CD8-positive, alpha-beta memory T cell (primary cell): ENCODE data around the gene METTL16. TPM values are rescaled to one million over a fixed set of nuclear protein-coding genes. Genes with fewer than 3 reads are reported as not detected.

Experiments used
- CTCF ChIA-PET: fragments of 350-600 bp; sonication (Branson Sonifier 250); formaldehyde crosslinking; loops from one replicate; lab custom pipeline; 2021; ENCODE audit warnings: antibody characterized with exemption; lab: Charles Lee
- POLR2A ChIA-PET: fragments of 350-600 bp; sonication (Branson Sonifier 250); formaldehyde crosslinking; loops from one replicate; lab custom pipeline; 2021; ENCODE audit warnings: antibody characterized with exemption; lab: Charles Lee
- DNase-seq, 5 donors: peaks; one replicate each; pipeline versions ENCODE4 v3.0.0 to v3.0.0-alpha.2; 2020 to 2022; ENCODE audit warnings: mixed read lengths in 1 of 5
- H3K27ac ChIP-seq: one replicate; pipeline ENCODE4 v1.7.0; 2013; ENCODE audit warnings: low read depth, mild to moderate bottlenecking, low read length, moderate library complexity
- H3K27me3 ChIP-seq: 2 replicates; pipeline ENCODE4 v1.7.0; 2013; ENCODE audit warnings: low read length, mild to moderate bottlenecking; ENCODE audit not compliant: insufficient read depth, poor library complexity, severe bottlenecking
- H3K36me3 ChIP-seq: 2 replicates; pipeline ENCODE4 v1.7.0; 2013; ENCODE audit warnings: mild to moderate bottlenecking, low read length, moderate library complexity; ENCODE audit not compliant: insufficient read depth
- H3K4me1 ChIP-seq: 2 replicates; pipeline ENCODE4 v1.7.0; 2013; ENCODE audit warnings: mild to moderate bottlenecking, low read length, moderate library complexity; ENCODE audit not compliant: insufficient read depth
- H3K4me3 ChIP-seq: 2 replicates; pipeline ENCODE4 v1.7.0; 2013; ENCODE audit warnings: mild to moderate bottlenecking, low read length
- H3K9me3 ChIP-seq: 2 replicates; pipeline ENCODE4 v1.7.0; 2013; ENCODE audit warnings: mild to moderate bottlenecking, low read length
- H3K27ac Mint-ChIP-seq, 8 donors: one replicate each; pipeline ENCODE4 v1.8.0; 2020 to 2021; ENCODE audit warnings: mixed read lengths in 8 of 8, mild to moderate bottlenecking in 6 of 8, inconsistent platforms in 3 of 8, moderate library complexity in 3 of 8
- H3K27me3 Mint-ChIP-seq, 2 donors: one replicate each; pipeline ENCODE4 v1.8.0; 2020 to 2021; ENCODE audit warnings: mixed read lengths in 2 of 2, mild to moderate bottlenecking in 1 of 2, moderate library complexity in 1 of 2
- H3K36me3 Mint-ChIP-seq, 3 donors: one replicate each; pipeline ENCODE4 v1.8.0; 2020 to 2021; ENCODE audit warnings: mixed read lengths in 3 of 3, inconsistent platforms in 1 of 3, mild to moderate bottlenecking in 1 of 3
- H3K4me1 Mint-ChIP-seq, 3 donors: one replicate each; pipeline ENCODE4 v1.8.0; 2020 to 2021; ENCODE audit warnings: mixed read lengths in 3 of 3, inconsistent platforms in 1 of 3, mild to moderate bottlenecking in 1 of 3
- H3K4me3 Mint-ChIP-seq, 7 donors: one replicate each; pipeline ENCODE4 v1.8.0; 2020 to 2021; ENCODE audit warnings: mixed read lengths in 7 of 7, mild to moderate bottlenecking in 6 of 7, moderate library complexity in 4 of 7, inconsistent platforms in 2 of 7
- H3K9me3 Mint-ChIP-seq, 5 donors: one replicate each; pipeline ENCODE4 v1.8.0; 2020 to 2022; ENCODE audit warnings: mixed read lengths in 5 of 5, mild to moderate bottlenecking in 3 of 5, moderate library complexity in 2 of 5, inconsistent platforms in 1 of 5
- polyA plus RNA-seq: library from polyadenylated mRNA; unstranded; fragments of 300-500 nt; fragmentation: Illumina TruSeq; gene quantifications from one replicate; pipeline ENCODE4 v1.2.3, GENCODE V29; 2021
- total RNA-seq, 2 experiments: library from RNA; stranded (reverse); gene quantifications; one replicate each; pipeline ENCODE4 v1.2.3, GENCODE V29; 2021

Gene METTL16
- total and polyA plus RNA-seq, 3 experiments from 2014 or later: 30.3 to 72.0 (median 67.2) TPM

DNA sequence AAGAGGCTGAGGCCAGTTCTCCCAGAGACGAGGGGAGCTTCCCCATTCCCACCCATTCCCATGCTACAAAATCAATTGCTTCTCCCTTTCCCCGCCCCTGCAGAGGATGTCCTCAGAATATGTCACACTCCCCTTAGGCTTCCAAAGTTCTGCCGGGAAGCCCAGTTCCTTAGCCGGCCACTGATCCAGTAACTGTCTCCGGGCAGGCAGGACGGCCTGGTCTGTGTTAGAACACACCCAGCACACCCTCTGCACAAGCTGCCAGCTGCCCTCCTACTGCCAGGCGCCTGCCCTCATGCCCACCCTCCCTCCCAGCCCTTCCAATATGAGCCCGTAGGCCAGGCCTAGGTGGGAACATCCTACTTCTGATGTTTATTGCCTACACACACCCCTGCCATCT is 143.3 kb downstream of the METTL16 start:
- H3K4me3 ChIP-seq: no peak overlapping the region
- H3K9me3 Mint-ChIP-seq: no peaks in the 10 kb centered on the region
- ChIA-PET POLR2A (interaction anchor here (0.5 kb wide), 1 partner anchor 1624 kb away, joined by 9 read pairs; no protein-coding TSS in a partner anchor), CTCF (interaction anchor here (1.2 to 3.4 kb wide), 2 partner anchors 14 to 49 kb away, joined by 3 to 14 read pairs; no protein-coding TSS in a partner anchor)
- no peaks in the 10 kb centered on the region for H3K36me3 ChIP-seq
- H3K27ac ChIP-seq: no peak overlapping the region
- peaks cover 0 to 70% (median 0%) of the 10 kb centered on the region in 3 donors for H3K36me3 Mint-ChIP-seq
- no peaks in the 10 kb centered on the region for H3K27me3 Mint-ChIP-seq
- no peaks in the 10 kb centered on the region for H3K27me3 ChIP-seq
- H3K4me1 ChIP-seq: no peaks in the 10 kb centered on the region
- H3K9me3 ChIP-seq: no peaks in the 10 kb centered on the region
- no peaks in the 10 kb centered on the region for H3K4me1 Mint-ChIP-seq
- no peak for DNase-seq
- H3K4me3 Mint-ChIP-seq: no peak overlapping the region
- peak overlapping the region in 1 of 8 donors; percentile 61 for H3K27ac Mint-ChIP-seq

DNA sequence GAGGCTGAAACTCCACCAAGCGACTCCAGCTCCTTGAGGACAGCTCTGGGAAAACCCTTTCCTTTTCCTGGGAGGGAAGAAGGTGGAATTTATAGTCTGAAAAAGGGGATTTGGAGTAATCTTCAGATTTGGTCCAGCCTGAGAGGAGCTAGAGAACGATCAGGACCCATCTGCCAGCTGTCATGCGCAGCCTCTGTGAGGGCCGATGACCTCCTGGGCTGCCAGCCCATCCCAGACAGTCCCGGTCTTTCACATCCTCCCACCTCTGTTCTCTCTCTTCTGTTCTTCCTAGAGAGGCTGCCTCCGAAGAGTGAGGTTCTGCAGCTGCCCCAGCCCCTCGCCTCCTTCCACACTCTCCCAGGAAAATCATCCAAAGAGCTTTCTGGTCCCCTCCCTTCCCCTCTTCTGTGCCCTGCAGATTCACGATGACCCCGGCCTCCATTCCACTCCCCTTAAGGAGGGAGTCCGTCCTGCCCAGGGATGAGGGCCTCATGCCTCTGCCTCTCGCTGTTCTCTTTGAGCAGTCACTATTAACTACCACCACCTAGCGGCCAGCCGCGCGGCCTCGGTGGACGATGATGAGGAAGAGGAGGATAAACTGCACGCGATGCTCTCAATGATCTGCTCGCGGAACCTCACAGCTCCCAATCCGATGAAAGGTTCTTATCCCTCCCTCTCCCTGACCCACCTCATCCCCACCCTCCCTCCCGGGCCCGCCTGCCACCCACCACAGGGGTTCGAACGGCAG is 144.8 kb downstream of the METTL16 start:
- H3K4me1 ChIP-seq: no peaks in the 10 kb centered on the region
- Mint-ChIP-seq H3K27ac (no peak overlapping the region), H3K4me1 (no peaks in the 10 kb centered on the region), H3K4me3 (no peak overlapping the region), H3K27me3 (no peaks in the 10 kb centered on the region), H3K36me3 (peaks cover 0 to 72% (median 2%) of the 10 kb centered on the region in 3 donors), H3K9me3 (no peaks in the 10 kb centered on the region)
- no peaks in the 10 kb centered on the region for H3K27me3 ChIP-seq
- POLR2A ChIA-PET: no interaction called here
- H3K9me3 ChIP-seq: no peaks in the 10 kb centered on the region
- H3K4me3 ChIP-seq: no peak overlapping the region
- no peak for DNase-seq
- H3K36me3 ChIP-seq: peaks cover 6% of the 10 kb centered on the region
- H3K27ac ChIP-seq: no peak overlapping the region
- CTCF ChIA-PET: no interaction called here

Other genes starting within 250 kb of the METTL16 start
- 10 to 100 TPM; 53.3 to 54.1 TPM for gene SMG6, start 208.1 kb downstream of the METTL16 start, total RNA-seq
- gene SMG6, start 208.1 kb downstream of the METTL16 start, polyA plus RNA-seq: 11.2 TPM
- gene SRR, start 207.9 kb downstream of the METTL16 start, total RNA-seq: 10 to 100 TPM; 11.7 to 13.4 TPM
- gene SRR, start 207.9 kb downstream of the METTL16 start, polyA plus RNA-seq: 5.7 TPM
- gene TSR1, start 175.4 kb downstream of the METTL16 start, total RNA-seq: 10 to 100 TPM; 97.7 to 99.4 TPM
- gene TSR1, start 175.4 kb downstream of the METTL16 start, polyA plus RNA-seq: 22.0 TPM
- gene SGSM2, start 174.4 kb downstream of the METTL16 start, total RNA-seq: 10 to 100 TPM; 39.8 to 43.1 TPM
- gene SGSM2, start 174.4 kb downstream of the METTL16 start, polyA plus RNA-seq: 16.3 TPM
- gene MNT, start 110.8 kb downstream of the METTL16 start, total RNA-seq: 10 to 100 TPM; 21.5 to 24.3 TPM
- gene MNT, start 110.8 kb downstream of the METTL16 start, polyA plus RNA-seq: 1.2 TPM
- 100 to 1,000 TPM; 159 to 168 TPM for gene PAFAH1B1, start 81.8 kb upstream of the METTL16 start, total RNA-seq
- gene PAFAH1B1, start 81.8 kb upstream of the METTL16 start, polyA plus RNA-seq: 13.2 TPM
- gene CLUH, start 199.9 kb upstream of the METTL16 start, total RNA-seq: 100 to 1,000 TPM; 142 to 146 TPM
- 17.8 TPM for gene CLUH, start 199.9 kb upstream of the METTL16 start, polyA plus RNA-seq
- under 1 TPM in 1 of 2 experiments, not detected in 1; 0.07 TPM for gene CCDC92B, start 237.8 kb upstream of the METTL16 start, total RNA-seq
- not detected for gene CCDC92B, start 237.8 kb upstream of the METTL16 start, polyA plus RNA-seq